Prostate gland (tissue), 2 donors: ENCODE results near the gene WNK1. TPM values are rescaled to one million over a fixed set of nuclear protein-coding genes. Genes with fewer than 3 reads are reported as not detected.

Experiments
- DNase-seq: peaks from one replicate; pipeline ENCODE4 v3.0.0-alpha.2; 2019; ENCODE audit warnings: low spot score
- H3K27ac ChIP-seq, 2 donors: fragments of 200-600 bp; sonication (generic); 2 replicates each; pipeline ENCODE4 v1.5.1; 2017 to 2019
- H3K27me3 ChIP-seq: fragments of 200-600 bp; sonication (generic); replicated peaks from 2 replicates; pipeline ENCODE4 v1.5.1; 2019; ENCODE audit not compliant: insufficient read depth
- H3K36me3 ChIP-seq, 2 donors: fragments of 200-600 bp; sonication (generic); 1 replicate in 1 of 2; 2 replicates in 1 of 2; pipeline versions ENCODE4 v1.5.1 to v1.8.1; 2017 to 2019
- H3K4me1 ChIP-seq: fragments of 200-600 bp; sonication (generic); replicated peaks from 2 replicates; pipeline ENCODE4 v1.5.1; 2019
- H3K4me3 ChIP-seq, 2 donors: fragments of 200-600 bp; sonication (generic); 2 replicates each; pipeline ENCODE4 v1.5.1; 2017 to 2019
- H3K9me3 ChIP-seq: fragments of 200-600 bp; sonication (generic); 2 replicates; pipeline ENCODE4 v1.5.1; 2017
- CTCF ChIP-seq, 4 experiments: fragments of 200-600 bp in 2 of 4; fragments of 450-650 bp in 2 of 4; sonication (generic) in 2 of 4; IDR thresholded peaks; 1 replicate in 3 of 4; 2 replicates in 1 of 4; pipeline ENCODE4 v1.5.1; 2016 to 2019; ENCODE audit warnings: antibody characterized with exemption in 4 of 4, mild to moderate bottlenecking in 2 of 4, moderate library complexity in 2 of 4
- POLR2A ChIP-seq: fragments of 450-650 bp; IDR thresholded peaks from one replicate; pipeline ENCODE4 v1.6.1; 2016; ENCODE audit warnings: antibody characterized with exemption, mild to moderate bottlenecking
- POLR2AphosphoS5 ChIP-seq: sonication (generic); formaldehyde crosslinking; IDR thresholded peaks from one replicate; pipeline ENCODE4 v1.6.1; 2017; ENCODE audit warnings: antibody characterized with exemption
- WGBS: methylation state at CpG from one replicate; pipeline ENCODE4 v1.1.5; 2018; 5-methylcytosine and 5-hydroxymethylcytosine counted together
- intact Hi-C: fragments of 100-400 bp; cut with DNase I; formaldehyde crosslinking; loops from one replicate; pipeline ENCODE4 v1.14.2; 2022
- total RNA-seq, 2 donors: library from RNA; depleted of rRNA; stranded (reverse); fragments of >200 nt; gene quantifications; one replicate each; pipeline ENCODE4 v1.1.0, GENCODE V29; 2016

Gene WNK1
- total RNA-seq, 2 donors from 2014 or later = 82.7 to 223 TPM

GRCh38 chr12:902581-902980 is 150.2 kb downstream of the WNK1 start:
- no peaks in the 10 kb centered on the region for H3K4me1 ChIP-seq
- no peak for DNase-seq
- intact Hi-C loops = no loop called here
- H3K27ac ChIP-seq = no peak overlapping the region
- H3K9me3 ChIP-seq = no peaks in the 10 kb centered on the region
- no peaks in the 10 kb centered on the region for H3K27me3 ChIP-seq
- TF ChIP-seq CTCF (IDR thresholded peaks at IDR 0.05) (no peak), POLR2AphosphoS5 (no peak), POLR2A (no peak)
- H3K4me3 ChIP-seq = no peak overlapping the region
- WGBS = 48% methylated on average over 3 of the region's 3 CpGs
- peaks cover 4 to 5% of the 10 kb centered on the region in 2 donors for H3K36me3 ChIP-seq

GRCh38 chr12:903055-903454 is 150.7 kb downstream of the WNK1 start:
- no peak for DNase-seq
- H3K4me3 ChIP-seq = no peak overlapping the region
- WGBS = 64% methylated on average over 5 of the region's 5 CpGs
- no peaks in the 10 kb centered on the region for H3K4me1 ChIP-seq
- peaks cover 4 to 10% of the 10 kb centered on the region in 2 donors for H3K36me3 ChIP-seq
- H3K27ac ChIP-seq = no peak overlapping the region
- TF ChIP-seq POLR2A (no peak), CTCF (IDR thresholded peaks at IDR 0.05) (no peak), POLR2AphosphoS5 (no peak)
- H3K9me3 ChIP-seq = no peaks in the 10 kb centered on the region
- intact Hi-C loops = no loop called here
- H3K27me3 ChIP-seq = no peaks in the 10 kb centered on the region

GRCh38 chr12:904010-904414 is 151.6 kb downstream of the WNK1 start:
- intact Hi-C loops = no loop called here
- TF ChIP-seq CTCF (IDR thresholded peaks at IDR 0.05) (no peak), POLR2AphosphoS5 (no peak), POLR2A (no peak)

GRCh38 chr12:905261-906031 is 153.1 kb downstream of the WNK1 start:
- Histone ChIP-seq H3K27ac (no peak overlapping the region), H3K4me3 (no peak overlapping the region), H3K27me3 (no peaks in the 10 kb centered on the region), H3K9me3 (no peaks in the 10 kb centered on the region), H3K4me1 (no peaks in the 10 kb centered on the region), H3K36me3 (peaks cover 3 to 16% of the 10 kb centered on the region in 2 donors)
- no peak for DNase-seq
- TF ChIP-seq CTCF (IDR thresholded peaks at IDR 0.05) (no peak), POLR2AphosphoS5 (no peak), POLR2A (no peak)
- intact Hi-C loops = no loop called here
- 90% methylated on average over 9 of the region's 9 CpGs for WGBS

More at GRCh38 chr12:904010-904414, 151.6 kb downstream of the WNK1 start:
- Histone ChIP-seq H3K4me1 (no peaks in the 10 kb centered on the region), H3K27ac (no peak overlapping the region), H3K9me3 (no peaks in the 10 kb centered on the region), H3K27me3 (no peaks in the 10 kb centered on the region), H3K36me3 (peaks cover 4 to 16% of the 10 kb centered on the region in 2 donors), H3K4me3 (no peak overlapping the region)
- no peak for DNase-seq
- 55% methylated on average over 5 of the region's 5 CpGs for WGBS

GRCh38 chr12:906062-906585 is 153.7 kb downstream of the WNK1 start:
- Histone ChIP-seq H3K4me1 (no peaks in the 10 kb centered on the region), H3K27ac (no peak overlapping the region), H3K36me3 (peaks cover 0 to 16% of the 10 kb centered on the region in 2 donors), H3K27me3 (no peaks in the 10 kb centered on the region), H3K4me3 (no peak overlapping the region), H3K9me3 (no peaks in the 10 kb centered on the region)
- intact Hi-C loops = no loop called here
- DNase-seq = no peak
- 89% methylated on average over 10 of the region's 10 CpGs for WGBS
- TF ChIP-seq CTCF (IDR thresholded peaks at IDR 0.05) (no peak), POLR2AphosphoS5 (no peak), POLR2A (no peak)
